Measurements from ENCODE around the gene NKX2-2.
A peak's percentile ranks its signal among the peaks of the same experiment; 100 is the strongest.

GRCh38 chr20:21490105-21490504 is 23.8 kb downstream of the NKX2-2 start:
- no peak for TF ChIP-seq EZH2phosphoT487 (IDR thresholded peaks at IDR 0.05; ENCODE audit: low read depth)
- TF ChIP-seq, protein P1, sequence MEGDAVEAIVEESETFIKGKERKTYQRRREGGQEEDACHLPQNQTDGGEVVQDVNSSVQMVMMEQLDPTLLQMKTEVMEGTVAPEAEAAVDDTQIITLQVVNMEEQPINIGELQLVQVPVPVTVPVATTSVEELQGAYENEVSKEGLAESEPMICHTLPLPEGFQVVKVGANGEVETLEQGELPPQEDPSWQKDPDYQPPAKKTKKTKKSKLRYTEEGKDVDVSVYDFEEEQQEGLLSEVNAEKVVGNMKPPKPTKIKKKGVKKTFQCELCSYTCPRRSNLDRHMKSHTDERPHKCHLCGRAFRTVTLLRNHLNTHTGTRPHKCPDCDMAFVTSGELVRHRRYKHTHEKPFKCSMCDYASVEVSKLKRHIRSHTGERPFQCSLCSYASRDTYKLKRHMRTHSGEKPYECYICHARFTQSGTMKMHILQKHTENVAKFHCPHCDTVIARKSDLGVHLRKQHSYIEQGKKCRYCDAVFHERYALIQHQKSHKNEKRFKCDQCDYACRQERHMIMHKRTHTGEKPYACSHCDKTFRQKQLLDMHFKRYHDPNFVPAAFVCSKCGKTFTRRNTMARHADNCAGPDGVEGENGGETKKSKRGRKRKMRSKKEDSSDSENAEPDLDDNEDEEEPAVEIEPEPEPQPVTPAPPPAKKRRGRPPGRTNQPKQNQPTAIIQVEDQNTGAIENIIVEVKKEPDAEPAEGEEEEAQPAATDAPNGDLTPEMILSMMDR (IDR thresholded peaks at IDR 0.05; ENCODE audit: low read depth, low read length), result peak; percentile 19; the same call in 1 of the 2 replicates

Measured in OCI-LY3 (cell line).